Measurements from ENCODE around the gene TRIM28.

TRIM28 gene

DNA sequence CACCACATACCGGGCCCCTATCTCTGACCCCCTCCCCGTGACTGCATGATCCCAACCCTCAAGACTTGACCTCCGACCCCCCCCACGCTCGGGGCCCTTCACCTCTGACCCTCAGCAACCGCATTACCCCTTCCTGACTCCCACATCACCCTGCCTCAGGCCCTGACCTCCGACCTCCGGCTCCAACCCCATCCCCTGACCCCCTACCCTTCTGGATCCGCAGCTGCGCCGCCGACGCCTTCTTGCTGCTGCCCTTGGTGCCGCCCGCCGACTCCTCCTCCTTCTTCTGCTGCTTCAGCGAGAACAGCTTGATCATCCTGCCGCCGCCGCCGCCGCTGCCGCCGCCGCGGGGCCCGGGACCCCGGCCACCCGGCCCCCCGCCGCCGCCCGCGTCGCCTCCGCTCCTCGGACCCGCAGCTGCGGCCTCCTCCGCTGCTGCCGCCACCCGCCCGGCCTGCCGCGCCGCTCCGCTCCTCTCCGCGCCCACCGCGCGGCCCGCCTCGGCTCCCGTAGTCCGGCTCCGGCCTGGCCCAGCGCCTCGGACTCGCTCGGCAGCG is 14.3 kb downstream of the TRIM28 start, which contains the start of gene UBE2M:
Gene UBE2M, minus strand, starts transcription at position 546 of the 557 bp plus-strand sequence. Its CDS starts 230 bp downstream, at position 316.
- no peak for TF ChIP-seq CTCF (IDR thresholded peaks at IDR 0.05; ENCODE audit: low read depth, low read length)
- peak within 1 kb of the TSS; percentile 96 for H3K4me3 ChIP-seq (ENCODE audit: low read depth, low read length)

DNA sequence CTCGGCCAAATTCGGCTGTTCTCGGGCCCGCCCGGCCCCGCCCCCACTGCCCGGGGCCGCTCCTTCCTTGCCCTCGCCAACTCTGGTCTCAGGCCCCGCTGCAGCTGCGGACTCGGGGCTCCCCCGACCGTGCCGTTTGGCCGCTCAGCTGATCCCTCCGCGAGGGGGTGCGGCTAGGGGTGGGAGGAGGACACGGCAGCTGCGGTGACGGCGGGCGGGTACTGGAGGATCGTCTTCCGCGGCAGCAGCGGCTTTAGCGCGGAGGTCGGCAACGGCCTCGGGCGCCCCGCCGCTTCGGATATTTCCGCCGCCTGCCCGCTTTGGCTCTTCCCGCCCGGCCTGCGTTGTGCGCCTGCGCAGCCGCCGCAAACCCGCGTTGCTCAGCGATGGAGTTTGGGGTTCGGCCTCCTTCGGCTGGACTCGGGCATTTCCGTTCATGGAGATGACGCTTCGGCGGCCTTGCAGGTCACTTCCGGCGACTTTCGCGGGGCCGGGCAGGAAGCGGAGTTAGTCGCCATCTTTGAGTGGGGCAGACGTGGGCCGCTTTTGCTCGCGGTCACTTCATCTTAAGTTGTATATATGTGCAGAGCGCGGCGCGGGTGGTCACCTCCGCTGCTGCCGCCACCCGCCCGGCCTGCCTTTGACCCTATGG is 14.9 kb downstream of the TRIM28 start:
- H3K4me3 ChIP-seq (ENCODE audit: low read depth, low read length) = peak overlapping the region; percentile 78
- TF ChIP-seq CTCF (IDR thresholded peaks at IDR 0.05; ENCODE audit: low read depth, low read length) = no peak

- TF ChIP-seq CTCF (IDR thresholded peaks at IDR 0.05; ENCODE audit: low read depth, low read length) = no peak
- peak overlapping the region; percentile 78 for H3K4me3 ChIP-seq (ENCODE audit: low read depth, low read length)
Measured at GRCh38 chr19:58559275-58560006, 15.6 kb downstream of the TRIM28 start.

GRCh38 chr19:58560007-58560887 is 16.4 kb downstream of the TRIM28 start:
- TF ChIP-seq CTCF (IDR thresholded peaks at IDR 0.05; ENCODE audit: low read depth, low read length) = no peak
- peak overlapping the region; percentile 78 for H3K4me3 ChIP-seq (ENCODE audit: low read depth, low read length)

GRCh38 chr19:58560921-58561320 is 17.1 kb downstream of the TRIM28 start:
- TF ChIP-seq CTCF (IDR thresholded peaks at IDR 0.05; ENCODE audit: low read depth, low read length) = no peak
- no peak overlapping the region for H3K4me3 ChIP-seq (ENCODE audit: low read depth, low read length)

GRCh38 chr19:58561373-58562121 is 17.7 kb downstream of the TRIM28 start:
- no peak overlapping the region for H3K4me3 ChIP-seq (ENCODE audit: low read depth, low read length)
- TF ChIP-seq CTCF (IDR thresholded peaks at IDR 0.05; ENCODE audit: low read depth, low read length) = no peak

All from WI38 (cell line).